NOMO-1 (cell line): Measurements from ENCODE around the gene NFX1.

Experiments used
- DNase-seq, 2 experiments: peaks; one replicate each; lab custom pipeline; 2025; ENCODE audit not compliant: unreplicated experiment in 2 of 2; lab: John Stamatoyannopoulos, UW

Gene NFX1

DNA sequence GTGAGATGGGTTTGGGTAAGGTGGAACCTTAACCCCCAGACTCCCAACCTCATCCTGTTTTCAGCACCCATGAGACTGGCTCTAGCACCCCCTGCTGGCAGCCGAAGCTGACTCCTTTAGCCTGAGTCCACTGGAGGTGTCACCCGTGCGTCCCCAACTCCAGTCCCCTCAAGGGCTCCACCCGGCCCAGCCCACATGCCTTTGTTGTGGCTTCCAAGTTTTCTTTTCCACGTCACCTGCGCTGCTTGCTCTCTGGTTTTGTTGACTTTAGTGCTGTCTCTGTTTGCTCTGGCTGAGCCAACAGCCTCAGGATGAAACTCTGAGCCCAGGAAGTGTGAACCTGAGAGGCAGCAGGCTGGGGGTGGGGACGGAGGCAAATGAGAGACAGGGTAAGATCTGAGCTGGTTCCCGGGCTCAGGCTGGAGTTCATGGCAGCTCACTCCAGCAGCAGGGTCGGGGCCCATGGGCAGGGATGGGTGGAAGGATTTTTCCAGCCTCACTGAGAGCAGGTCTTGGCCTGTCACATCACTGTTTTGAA, 125.3 kb downstream of the NFX1 start:
- peak; percentile 9 to 34 for DNase-seq

DNA sequence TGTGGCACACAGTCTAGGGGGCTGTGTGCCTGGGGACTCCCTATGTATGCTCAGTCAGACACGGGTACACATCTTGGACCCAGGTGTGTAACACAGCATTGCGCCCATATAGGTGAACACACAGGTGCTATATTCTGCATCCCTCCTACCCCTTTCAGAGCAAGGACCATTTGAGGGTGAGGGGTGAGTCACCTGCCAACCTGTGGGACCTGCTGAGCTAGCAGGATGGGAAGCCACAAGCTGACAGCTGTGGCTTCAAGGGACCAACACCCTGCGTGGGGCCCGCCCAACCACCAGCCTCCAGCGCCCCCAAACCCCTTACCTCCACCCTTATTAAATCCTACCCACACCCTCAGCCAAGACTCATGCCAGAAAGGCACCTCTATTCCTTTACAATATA, 126.7 kb downstream of the NFX1 start:
- no peak for DNase-seq

DNA sequence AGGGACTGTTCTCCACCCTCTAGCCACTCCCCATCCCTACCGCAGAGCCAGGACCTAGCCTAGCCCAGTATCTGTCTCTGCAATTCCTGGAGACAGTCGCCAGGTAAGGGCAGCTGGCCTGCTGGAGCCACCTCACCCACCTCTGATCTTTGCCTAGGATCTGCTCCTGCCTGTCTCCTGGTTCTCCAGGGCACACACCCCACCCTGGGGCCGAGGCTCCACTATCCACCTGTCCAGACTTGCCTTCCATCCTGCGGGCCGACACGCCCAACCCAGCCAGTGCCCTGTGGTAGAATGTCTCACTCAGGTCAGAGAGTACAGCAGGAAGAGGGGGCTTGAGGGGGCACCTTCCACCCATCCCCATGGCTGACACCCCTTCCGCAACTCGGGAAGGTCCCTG, 127.8 kb downstream of the NFX1 start:
- DNase-seq = no peak

DNA sequence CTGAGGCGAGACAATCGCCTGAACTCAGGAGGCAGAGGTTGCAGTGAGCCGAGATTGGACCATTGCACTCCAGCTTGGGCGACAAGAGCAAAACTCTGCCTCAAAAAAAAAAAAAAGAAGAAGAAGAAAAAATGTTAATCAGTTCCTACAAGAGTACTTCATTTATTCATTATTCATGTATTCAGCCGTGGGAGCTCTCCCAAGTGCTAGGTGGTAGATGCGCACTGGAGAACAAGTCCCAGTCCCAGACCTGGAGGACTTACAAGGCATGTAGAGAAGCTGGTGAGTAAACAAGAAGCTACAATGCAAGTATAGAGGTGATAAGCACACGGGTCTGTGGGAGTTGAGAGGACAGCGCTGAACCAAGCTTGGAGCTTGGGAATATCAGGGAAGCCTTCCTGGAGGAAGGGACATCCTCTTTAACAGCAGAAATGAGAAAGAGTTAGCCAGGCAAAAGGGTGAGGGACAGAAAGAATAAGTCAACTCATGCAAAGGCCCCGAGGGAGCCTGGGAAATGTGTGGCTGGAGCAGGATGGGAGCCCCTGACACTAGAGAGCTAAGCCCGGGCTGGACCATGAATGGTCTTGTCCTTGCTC, 129.5 kb downstream of the NFX1 start:
- DNase-seq = no peak
